ENCODE measurements around the gene RASGRP2.

The RASGRP2 gene

DNA sequence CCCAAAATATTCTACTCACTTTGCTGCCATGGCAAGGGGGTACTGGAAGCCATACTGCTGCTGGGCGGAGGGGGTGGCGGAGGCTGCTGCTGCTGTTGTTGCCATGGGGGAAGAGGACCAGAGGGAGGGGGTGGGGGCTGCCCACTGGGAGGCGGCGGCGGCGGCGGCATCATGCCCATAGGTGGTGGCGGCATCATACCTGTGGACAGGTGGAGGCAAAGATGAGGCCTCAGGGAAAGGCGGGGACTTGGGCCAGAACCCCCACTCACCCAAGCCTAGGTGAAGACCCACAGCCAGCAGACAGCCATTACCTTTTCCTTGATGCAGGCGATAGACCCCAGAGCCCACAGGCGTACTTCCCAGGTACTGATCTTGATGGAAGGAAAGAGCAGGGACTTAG, 22.9 kb upstream of the RASGRP2 start:
- Histone ChIP-seq H3K27ac (no peak overlapping the region), H3K4me3 (no peak overlapping the region), H3K9me3 (ENCODE audit: low read depth, low read length) (no peaks in the 10 kb centered on the region), H3K36me3 (ENCODE audit: insufficient read depth, low read length) (peaks cover 92% of the 10 kb centered on the region), H3K9ac (ENCODE audit: insufficient read length) (no peak overlapping the region)
- TF ChIP-seq EZH2 (IDR thresholded peaks at IDR 0.05), result no peak
- TF ChIP-seq FOXP2 (optimal IDR thresholded peaks at IDR 0.05; ENCODE audit: control extremely low read depth, extremely low read length, insufficient read depth), result no peak
- no peak for TF ChIP-seq POLR2AphosphoS5 (IDR thresholded peaks at IDR 0.05; ENCODE audit: borderline replicate concordance, low read depth, low read length)
- no peak for DNase-seq (ENCODE audit: low read depth, low spot score)

- DNase-seq (ENCODE audit: low read depth, low spot score), result no peak
- Histone ChIP-seq H3K4me3 (no peak overlapping the region), H3K27ac (no peak overlapping the region), H3K36me3 (ENCODE audit: insufficient read depth, low read length) (peaks cover 84% of the 10 kb centered on the region), H3K9me3 (ENCODE audit: low read depth, low read length) (no peaks in the 10 kb centered on the region), H3K9ac (ENCODE audit: insufficient read length) (no peak overlapping the region)
- no peak for TF ChIP-seq FOXP2 (optimal IDR thresholded peaks at IDR 0.05; ENCODE audit: control extremely low read depth, extremely low read length, insufficient read depth)
- no peak for TF ChIP-seq POLR2AphosphoS5 (IDR thresholded peaks at IDR 0.05; ENCODE audit: borderline replicate concordance, low read depth, low read length)
Measured at GRCh38 chr11:64765851-64766665, 22.1 kb upstream of the RASGRP2 start.

DNA sequence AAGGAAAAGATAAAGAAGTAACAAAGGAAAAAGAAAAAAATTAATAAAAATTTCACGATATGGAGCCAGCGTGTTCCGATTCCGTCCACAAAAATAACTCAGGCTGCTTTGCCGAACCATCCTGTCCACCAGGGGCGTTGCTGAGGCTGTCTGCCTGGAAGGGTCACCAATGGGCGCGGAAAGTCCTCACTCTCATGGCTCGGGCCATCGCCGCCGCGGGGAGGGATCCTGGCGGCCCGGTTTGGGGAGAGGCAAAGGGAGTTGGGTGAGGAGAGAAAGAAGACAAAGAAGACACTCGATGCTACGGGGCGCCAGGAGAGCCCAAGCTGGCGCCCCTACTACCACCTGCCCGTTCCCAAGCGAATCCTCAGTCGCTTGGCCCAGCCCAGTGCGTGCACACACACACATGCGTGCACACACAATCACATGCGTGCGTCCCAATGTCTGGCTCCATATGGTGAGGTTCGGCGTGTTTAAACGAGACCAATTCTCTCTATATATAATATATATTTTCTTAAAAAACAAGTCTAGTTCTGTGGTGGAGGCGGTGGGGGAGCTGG, 21.4 kb upstream of the RASGRP2 start:
- Histone ChIP-seq H3K9ac (ENCODE audit: insufficient read length) (no peak overlapping the region), H3K27ac (0 out of 2 replicates have a peak overlapping the region, but pooled peaks have one; percentile 19)
- no peak for TF ChIP-seq EZH2 (IDR thresholded peaks at IDR 0.05)
- TF ChIP-seq FOXP2 (optimal IDR thresholded peaks at IDR 0.05; ENCODE audit: control extremely low read depth, extremely low read length, insufficient read depth), result no peak
- TF ChIP-seq POLR2AphosphoS5 (IDR thresholded peaks at IDR 0.05; ENCODE audit: borderline replicate concordance, low read depth, low read length), result no peak

GRCh38 chr11:64764753-64765152, 20.8 kb upstream of the RASGRP2 start:
- Histone ChIP-seq H3K9me3 (ENCODE audit: low read depth, low read length) (no peaks in the 10 kb centered on the region), H3K27ac (0 out of 2 replicates have a peak overlapping the region, but pooled peaks have one; percentile 19), H3K4me3 (no peak overlapping the region), H3K36me3 (ENCODE audit: insufficient read depth, low read length) (peaks cover 71% of the 10 kb centered on the region), H3K9ac (ENCODE audit: insufficient read length) (no peak overlapping the region)
- TF ChIP-seq FOXP2 (optimal IDR thresholded peaks at IDR 0.05; ENCODE audit: control extremely low read depth, extremely low read length, insufficient read depth), result no peak
- TF ChIP-seq EZH2 (IDR thresholded peaks at IDR 0.05), result no peak
- no peak; the same call in 1 of the 2 replicates for TF ChIP-seq POLR2AphosphoS5 (IDR thresholded peaks at IDR 0.05; ENCODE audit: borderline replicate concordance, low read depth, low read length)
- no peak for DNase-seq (ENCODE audit: low read depth, low spot score)

More for the DNA sequence above, 21.4 kb upstream of the RASGRP2 start:
- H3K9me3 ChIP-seq (ENCODE audit: low read depth, low read length), result no peaks in the 10 kb centered on the region
- peaks cover 77% of the 10 kb centered on the region for H3K36me3 ChIP-seq (ENCODE audit: insufficient read depth, low read length)
- DNase-seq (ENCODE audit: low read depth, low spot score), result no peak
- H3K4me3 ChIP-seq, result no peak overlapping the region

DNA sequence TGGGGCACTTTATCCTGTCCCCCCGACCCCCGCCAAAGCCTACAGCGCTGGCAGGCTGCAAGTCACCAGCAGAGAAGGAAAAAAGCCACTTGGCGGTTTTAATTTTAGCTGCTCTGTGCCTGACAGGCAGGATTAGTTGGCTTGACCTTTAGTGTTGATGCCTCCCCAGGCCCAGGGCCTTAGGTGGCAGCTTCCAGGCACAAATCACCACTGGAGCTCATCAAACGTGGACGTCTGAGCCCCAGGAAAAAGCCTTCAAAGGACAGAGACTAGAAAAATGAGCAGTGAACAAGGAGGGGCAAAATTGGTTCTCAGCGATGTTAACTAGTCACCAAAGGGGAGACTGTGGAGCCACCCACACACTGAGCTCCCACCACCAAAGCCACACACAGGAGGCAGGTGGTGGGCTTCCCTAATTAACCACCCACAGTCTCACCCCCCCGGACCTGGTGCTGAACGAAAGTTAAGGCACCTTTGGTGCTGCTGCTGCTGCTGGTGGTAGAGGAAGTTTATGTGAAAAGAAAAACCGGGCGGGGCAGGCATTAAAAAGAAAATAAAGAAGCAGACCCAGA, 20.2 kb upstream of the RASGRP2 start:
- Histone ChIP-seq H3K9me3 (ENCODE audit: low read depth, low read length) (no peaks in the 10 kb centered on the region), H3K9ac (ENCODE audit: insufficient read length) (no peak overlapping the region), H3K4me3 (no peak overlapping the region), H3K36me3 (ENCODE audit: insufficient read depth, low read length) (peaks cover 64% of the 10 kb centered on the region), H3K27ac (peak overlapping the region; percentile 21; the same call in 1 of the 2 replicates)
- no peak for TF ChIP-seq EZH2 (IDR thresholded peaks at IDR 0.05)
- no peak for TF ChIP-seq POLR2AphosphoS5 (IDR thresholded peaks at IDR 0.05; ENCODE audit: borderline replicate concordance, low read depth, low read length)
- no peak for TF ChIP-seq FOXP2 (optimal IDR thresholded peaks at IDR 0.05; ENCODE audit: control extremely low read depth, extremely low read length, insufficient read depth)
- DNase-seq (ENCODE audit: low read depth, low spot score), result no peak

DNA sequence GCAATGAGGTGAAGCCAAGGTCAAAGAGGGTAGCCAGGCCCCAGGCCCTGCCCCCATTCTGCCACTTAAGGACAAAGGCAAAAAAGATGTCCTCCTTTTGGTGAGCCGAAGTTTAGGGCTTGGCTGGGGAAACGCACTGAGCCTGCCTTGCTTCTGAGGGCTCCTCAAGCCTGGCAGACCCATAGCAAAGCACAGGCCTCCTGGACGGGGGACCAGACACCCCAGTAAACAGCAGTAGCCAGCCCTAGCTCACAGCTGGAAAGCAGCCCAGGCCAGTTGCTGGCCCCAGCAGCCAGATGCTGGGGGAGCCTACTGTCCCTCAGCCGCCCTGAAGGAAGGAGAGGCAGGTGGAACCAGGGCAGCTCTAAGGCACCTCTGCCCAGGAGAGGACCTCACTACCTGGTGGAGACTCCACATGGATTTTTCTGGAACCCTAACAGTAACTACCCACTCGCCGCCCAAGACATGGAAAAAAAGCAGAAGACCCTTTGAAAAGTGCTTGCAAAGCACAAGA, 19.6 kb upstream of the RASGRP2 start:
- no peak for DNase-seq (ENCODE audit: low read depth, low spot score)
- Histone ChIP-seq H3K9ac (ENCODE audit: insufficient read length) (no peak overlapping the region), H3K27ac (peak overlapping the region; percentile 21; the same call in 1 of the 2 replicates), H3K9me3 (ENCODE audit: low read depth, low read length) (no peaks in the 10 kb centered on the region), H3K4me3 (no peak overlapping the region), H3K36me3 (ENCODE audit: insufficient read depth, low read length) (peaks cover 59% of the 10 kb centered on the region)
- TF ChIP-seq POLR2AphosphoS5 (IDR thresholded peaks at IDR 0.05; ENCODE audit: borderline replicate concordance, low read depth, low read length) (no peak), EZH2 (IDR thresholded peaks at IDR 0.05) (no peak), FOXP2 (optimal IDR thresholded peaks at IDR 0.05; ENCODE audit: control extremely low read depth, extremely low read length, insufficient read depth) (no peak)

GRCh38 chr11:64762674-64763525, 19.0 kb upstream of the RASGRP2 start:
- 0 out of 2 replicates have a peak, but pooled peaks have one; percentile 16 for TF ChIP-seq POLR2AphosphoS5 (IDR thresholded peaks at IDR 0.05; ENCODE audit: borderline replicate concordance, low read depth, low read length)
- TF ChIP-seq EZH2 (IDR thresholded peaks at IDR 0.05), result no peak
- H3K9me3 ChIP-seq (ENCODE audit: low read depth, low read length), result no peaks in the 10 kb centered on the region
- no peak for DNase-seq (ENCODE audit: low read depth, low spot score)
- no peak overlapping the region for H3K4me3 ChIP-seq
- H3K9ac ChIP-seq (ENCODE audit: insufficient read length), result no peak overlapping the region
- peak overlapping the region; percentile 21; the same call in 1 of the 2 replicates for H3K27ac ChIP-seq
- H3K36me3 ChIP-seq (ENCODE audit: insufficient read depth, low read length), result peaks cover 52% of the 10 kb centered on the region
